ENCODE measurements around the gene DMRTA1.
"Not testable (repeated sequence)": the region's sequence is repeated elsewhere in the genome, so short reads cannot be mapped to it uniquely, and the experiment has no call there.

DNA sequence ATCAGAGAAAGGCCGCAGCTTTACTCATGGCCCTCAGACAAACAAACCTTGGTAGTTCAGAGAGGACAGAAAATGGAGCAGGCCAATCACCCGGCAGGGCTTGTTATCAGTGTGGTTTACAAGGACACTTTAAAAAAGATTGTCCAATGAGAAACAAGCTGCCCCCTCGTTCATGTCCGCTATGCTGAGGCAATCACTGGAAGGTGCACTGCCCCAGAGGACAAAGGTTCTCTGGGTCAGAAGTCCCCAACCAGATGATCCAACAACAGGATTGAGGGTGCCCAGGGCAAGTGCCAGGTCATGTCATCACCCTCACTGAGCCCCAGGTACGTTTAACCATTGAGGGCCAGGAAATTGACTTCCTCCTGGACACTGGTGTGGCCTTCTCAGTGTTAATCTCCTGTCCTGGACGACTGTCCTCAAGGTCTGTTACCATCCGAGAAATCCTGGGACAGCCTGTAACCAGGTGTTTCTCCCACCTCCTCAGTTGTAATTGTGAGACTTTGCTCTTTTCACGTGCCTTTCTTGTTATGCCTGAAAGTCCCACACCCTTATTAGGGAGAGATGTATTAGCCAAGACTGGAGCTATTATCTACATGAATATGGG, 9.1 kb upstream of the DMRTA1 start:
- not testable (repeated sequence) for TF ChIP-seq ZBTB1 (CRISPR knock-in tag; IDR thresholded peaks at IDR 0.05; ENCODE audit: borderline replicate concordance); POLR2A (IDR thresholded peaks at IDR 0.05; ENCODE audit: insufficient read depth in 1 of 2, low read depth in 2 of 2, low read length in 2 of 2); RFX5 (IDR thresholded peaks at IDR 0.05; ENCODE audit: low read depth, low read length); GTF2F1 (IDR thresholded peaks at IDR 0.05; ENCODE audit: low read length); HDAC6 (IDR thresholded peaks at IDR 0.05; ENCODE audit: low read depth, low read length); ZFYVE20 (CRISPR knock-in tag; IDR thresholded peaks at IDR 0.05; ENCODE audit: borderline replicate concordance, low read depth); ZNF569 (CRISPR knock-in tag; IDR thresholded peaks at IDR 0.05; ENCODE audit: borderline replicate concordance)
- TF ChIP-seq, protein P1, sequence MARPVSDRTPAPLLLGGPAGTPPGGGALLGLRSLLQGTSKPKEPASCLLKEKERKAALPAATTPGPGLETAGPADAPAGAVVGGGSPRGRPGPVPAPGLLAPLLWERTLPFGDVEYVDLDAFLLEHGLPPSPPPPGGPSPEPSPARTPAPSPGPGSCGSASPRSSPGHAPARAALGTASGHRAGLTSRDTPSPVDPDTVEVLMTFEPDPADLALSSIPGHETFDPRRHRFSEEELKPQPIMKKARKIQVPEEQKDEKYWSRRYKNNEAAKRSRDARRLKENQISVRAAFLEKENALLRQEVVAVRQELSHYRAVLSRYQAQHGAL (CRISPR knock-in tag; IDR thresholded peaks at IDR 0.05; ENCODE audit: not compliant biosample characterization) = not testable (repeated sequence)
- TF ChIP-seq, protein P2, sequence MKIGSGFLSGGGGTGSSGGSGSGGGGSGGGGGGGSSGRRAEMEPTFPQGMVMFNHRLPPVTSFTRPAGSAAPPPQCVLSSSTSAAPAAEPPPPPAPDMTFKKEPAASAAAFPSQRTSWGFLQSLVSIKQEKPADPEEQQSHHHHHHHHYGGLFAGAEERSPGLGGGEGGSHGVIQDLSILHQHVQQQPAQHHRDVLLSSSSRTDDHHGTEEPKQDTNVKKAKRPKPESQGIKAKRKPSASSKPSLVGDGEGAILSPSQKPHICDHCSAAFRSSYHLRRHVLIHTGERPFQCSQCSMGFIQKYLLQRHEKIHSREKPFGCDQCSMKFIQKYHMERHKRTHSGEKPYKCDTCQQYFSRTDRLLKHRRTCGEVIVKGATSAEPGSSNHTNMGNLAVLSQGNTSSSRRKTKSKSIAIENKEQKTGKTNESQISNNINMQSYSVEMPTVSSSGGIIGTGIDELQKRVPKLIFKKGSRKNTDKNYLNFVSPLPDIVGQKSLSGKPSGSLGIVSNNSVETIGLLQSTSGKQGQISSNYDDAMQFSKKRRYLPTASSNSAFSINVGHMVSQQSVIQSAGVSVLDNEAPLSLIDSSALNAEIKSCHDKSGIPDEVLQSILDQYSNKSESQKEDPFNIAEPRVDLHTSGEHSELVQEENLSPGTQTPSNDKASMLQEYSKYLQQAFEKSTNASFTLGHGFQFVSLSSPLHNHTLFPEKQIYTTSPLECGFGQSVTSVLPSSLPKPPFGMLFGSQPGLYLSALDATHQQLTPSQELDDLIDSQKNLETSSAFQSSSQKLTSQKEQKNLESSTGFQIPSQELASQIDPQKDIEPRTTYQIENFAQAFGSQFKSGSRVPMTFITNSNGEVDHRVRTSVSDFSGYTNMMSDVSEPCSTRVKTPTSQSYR (CRISPR knock-in tag; IDR thresholded peaks at IDR 0.05; ENCODE audit: borderline replicate concordance) = not testable (repeated sequence)
- TF ChIP-seq, protein P3, sequence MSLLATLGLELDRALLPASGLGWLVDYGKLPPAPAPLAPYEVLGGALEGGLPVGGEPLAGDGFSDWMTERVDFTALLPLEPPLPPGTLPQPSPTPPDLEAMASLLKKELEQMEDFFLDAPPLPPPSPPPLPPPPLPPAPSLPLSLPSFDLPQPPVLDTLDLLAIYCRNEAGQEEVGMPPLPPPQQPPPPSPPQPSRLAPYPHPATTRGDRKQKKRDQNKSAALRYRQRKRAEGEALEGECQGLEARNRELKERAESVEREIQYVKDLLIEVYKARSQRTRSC (CRISPR knock-in tag; IDR thresholded peaks at IDR 0.05; ENCODE audit: low read depth) = not testable (repeated sequence)

Data from HepG2 (cell line).